Raji (cell line): ENCODE data around the gene INAVA.

ENCODE experiments used
- POLR2A ChIP-seq: IDR thresholded peaks from 2 replicates; pipeline ENCODE4 v1.6.1; 2011; ENCODE audit warnings: low read depth, low read length, control low read depth; ENCODE audit not compliant: insufficient read depth

INAVA gene

GRCh38 chr1:200900877-200901276 lies 6.2 kb downstream of the INAVA start:
- no peak for TF ChIP-seq POLR2A

- TF ChIP-seq POLR2A = no peak
Measured at GRCh38 chr1:200901350-200901749, 6.7 kb downstream of the INAVA start.

GRCh38 chr1:200901796-200902444 lies 7.2 kb downstream of the INAVA start:
- TF ChIP-seq POLR2A = no peak

GRCh38 chr1:200903793-200904192 lies 9.1 kb downstream of the INAVA start:
- TF ChIP-seq POLR2A = no peak

- TF ChIP-seq POLR2A = no peak
Measured at GRCh38 chr1:200904772-200905171, 10.1 kb downstream of the INAVA start.

DNA sequence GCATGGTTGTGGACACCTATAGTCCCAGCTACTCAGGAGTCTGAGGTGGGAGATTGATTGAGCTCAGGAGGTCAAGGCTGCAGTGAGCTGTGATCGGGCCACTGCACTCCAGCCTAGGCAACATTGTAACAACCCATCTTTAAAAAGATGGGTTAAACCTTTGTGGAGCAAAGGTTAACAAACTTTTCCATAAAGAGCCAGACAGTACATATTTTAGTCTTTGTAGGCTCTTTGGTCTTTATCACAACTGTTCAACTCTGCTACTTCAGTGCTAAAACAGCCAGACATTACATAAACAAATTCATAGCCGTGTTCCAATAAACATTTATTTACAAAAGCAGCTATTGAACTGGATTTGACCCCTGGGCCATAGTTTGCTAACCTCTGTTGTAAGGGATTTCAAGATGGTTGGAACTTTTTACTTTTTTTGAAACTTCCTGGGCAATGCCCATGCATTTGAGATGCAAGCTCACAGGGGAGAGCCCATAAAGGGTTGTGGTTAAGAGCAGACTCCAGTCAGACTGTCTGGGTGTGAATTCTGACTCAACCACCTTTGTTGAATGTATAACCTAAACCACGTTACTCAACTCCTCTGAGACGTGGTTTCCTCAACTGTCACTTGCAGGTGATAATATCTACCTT lies 10.8 kb downstream of the INAVA start:
- no peak for TF ChIP-seq POLR2A

GRCh38 chr1:200906491-200906890 lies 11.8 kb downstream of the INAVA start:
- TF ChIP-seq POLR2A = no peak

- TF ChIP-seq POLR2A = no peak
Measured at GRCh38 chr1:200907611-200908097, 13.0 kb downstream of the INAVA start.

- TF ChIP-seq POLR2A = no peak
Measured at GRCh38 chr1:200908191-200908868, 13.6 kb downstream of the INAVA start.

GRCh38 chr1:200909071-200909470 lies 14.4 kb downstream of the INAVA start:
- TF ChIP-seq POLR2A = no peak

- no peak for TF ChIP-seq POLR2A
Measured at GRCh38 chr1:200909757-200910239, 15.1 kb downstream of the INAVA start.

DNA sequence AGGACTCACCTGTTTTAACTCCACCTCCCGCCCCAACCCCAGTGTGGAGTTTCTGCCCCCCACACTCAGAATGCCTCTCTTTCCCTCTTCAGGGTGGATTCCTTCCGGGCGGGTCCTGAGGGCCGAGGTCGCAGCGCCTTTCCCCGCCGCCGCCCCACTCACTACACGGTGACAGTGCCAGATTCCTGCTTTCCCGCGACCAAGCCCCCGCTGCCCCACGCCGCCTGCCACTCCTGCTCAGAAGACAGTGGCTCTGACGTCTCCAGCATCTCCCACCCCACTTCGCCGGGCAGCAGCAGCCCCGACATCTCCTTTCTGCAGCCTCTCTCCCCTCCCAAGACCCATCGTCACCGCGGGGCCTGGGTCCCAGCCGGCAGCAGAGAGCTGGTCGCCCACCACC lies 16.7 kb downstream of the INAVA start:
- no peak for TF ChIP-seq POLR2A

- TF ChIP-seq POLR2A = no peak
Measured at GRCh38 chr1:200912737-200913407, 18.2 kb downstream of the INAVA start.

GRCh38 chr1:200916152-200916551 lies 21.5 kb downstream of the INAVA start:
- no peak for TF ChIP-seq POLR2A

GRCh38 chr1:200916681-200917080 lies 22.0 kb downstream of the INAVA start:
- no peak for TF ChIP-seq POLR2A
